K562 (cell line): ENCODE measurements around the gene CXorf65. TPM values are rescaled to one million over a fixed set of nuclear protein-coding genes. Genes with fewer than 3 reads are reported as not detected.
A peak's percentile ranks its signal among the peaks of the same experiment; 100 is the strongest.

ENCODE experiments used
- BRF2 ChIP-seq: IDR thresholded peaks from 3 replicates; pipeline ENCODE4 v1.6.1; 2011; ENCODE audit warnings: borderline replicate concordance, mild to moderate bottlenecking; ENCODE audit not compliant: insufficient read length, insufficient read depth
- CCAR2 ChIP-seq: fragments of 200-400 bp; formaldehyde crosslinking; IDR thresholded peaks from 2 replicates; pipeline ENCODE4 v1.6.1; 2017; ENCODE audit warnings: mild to moderate bottlenecking, low read depth, low read length
- CHD1 ChIP-seq: fragments of 200-600 bp; sonication (generic); IDR thresholded peaks from one replicate; pipeline ENCODE4 v1.6.1; 2012; ENCODE audit warnings: mild to moderate bottlenecking, moderate library complexity, low read length, inconsistent platforms
- CREB1 ChIP-seq, 2 experiments: sonication (generic) in 1 of 2; formaldehyde crosslinking in 1 of 2; IDR thresholded peaks; 2 replicates each; pipeline versions ENCODE4 v1.6.1 to v1.8.0; 2012 to 2022; ENCODE audit warnings: inconsistent platforms in 1 of 2, mild to moderate bottlenecking in 1 of 2, missing genetic modification reagents in 1 of 2, moderate library complexity in 1 of 2
- CREBBP ChIP-seq: IDR thresholded peaks from one replicate; pipeline ENCODE4 v1.6.1; 2012; ENCODE audit warnings: low read depth, mild to moderate bottlenecking, control low read depth, inconsistent platforms, low read length
- DNMT1 ChIP-seq: fragments of 450-650 bp; IDR thresholded peaks from 2 replicates; pipeline ENCODE4 v1.6.1; 2016; ENCODE audit warnings: antibody characterized with exemption, mild to moderate bottlenecking
- ETV6 ChIP-seq, 3 experiments: fragments of 150-350 bp in 1 of 3; sonication (generic) in 1 of 3; formaldehyde crosslinking in 1 of 3; IDR thresholded peaks; 2 replicates each; pipeline versions ENCODE4 v1.6.1 to v1.8.0; 2014 to 2022; ENCODE audit warnings: borderline replicate concordance in 2 of 3, low read depth in 2 of 3, antibody characterized with exemption in 1 of 3, low read length in 1 of 3, mild to moderate bottlenecking in 1 of 3, missing genetic modification reagents in 1 of 3
- KAT8 ChIP-seq: fragments of 450-650 bp; IDR thresholded peaks from 2 replicates; pipeline ENCODE4 v1.6.1; 2016; ENCODE audit warnings: low read depth, mild to moderate bottlenecking
- MYNN ChIP-seq, 2 experiments: sonication (generic); formaldehyde crosslinking in 1 of 2; IDR thresholded peaks; 2 replicates each; pipeline versions ENCODE4 v1.5.0 to v1.6.1; 2016 to 2020; ENCODE audit warnings: antibody characterized with exemption in 1 of 2, missing genetic modification reagents in 1 of 2
- NKRF ChIP-seq: fragments of 450-650 bp; IDR thresholded peaks from 2 replicates; pipeline ENCODE4 v1.6.1; 2016; ENCODE audit warnings: borderline replicate concordance
- POLR3A ChIP-seq: IDR thresholded peaks from 2 replicates; pipeline ENCODE4 v1.6.1; 2011; ENCODE audit warnings: borderline replicate concordance, mild to moderate bottlenecking, moderate library complexity; ENCODE audit not compliant: insufficient read length, insufficient read depth; ENCODE audit errors: extremely low read depth
- POLR3G ChIP-seq: IDR thresholded peaks from 2 replicates; pipeline ENCODE4 v1.6.1; 2011; ENCODE audit not compliant: insufficient read length, insufficient replicate concordance; ENCODE audit errors: extremely low read depth
- SMARCE1 ChIP-seq: fragments of 450-650 bp; IDR thresholded peaks from 2 replicates; pipeline ENCODE4 v1.7.1; 2016; ENCODE audit warnings: mild to moderate bottlenecking
- ZNF121 ChIP-seq: sonication (generic); formaldehyde crosslinking; conservative IDR thresholded peaks from 2 replicates; pipeline ENCODE4 v1.8.0; 2022; ENCODE audit warnings: missing genetic modification reagents
- ZNF253 ChIP-seq: fragments of 250-450 bp; sonication (Bioruptor Pico); conservative IDR thresholded peaks from 2 replicates; pipeline ENCODE4 v1.6.1; 2021; ENCODE audit warnings: mild to moderate bottlenecking
- ZNF444 ChIP-seq: fragments of 250-450 bp; sonication (Bioruptor Pico); IDR thresholded peaks from 2 replicates; pipeline ENCODE4 v1.4.0; 2020; ENCODE audit warnings: mild to moderate bottlenecking, moderate library complexity
- ZNF583 ChIP-seq: fragments of 250-450 bp; sonication (Bioruptor Pico); IDR thresholded peaks from 2 replicates; pipeline ENCODE4 v1.4.0; 2020
- polyA plus RNA-seq, 8 experiments: library from polyadenylated mRNA; depleted of rRNA in 4 of 8; stranded (reverse) in 5 of 8; unstranded in 3 of 8; fragments of >200 nt; fragmentation: Nextera tagmentation in 2 of 8; fragmentation: Illumina TruSeq in 1 of 8; extraction: Ambion mirVana in 2 of 8; extraction: Trizol in 1 of 8; gene quantifications; 2 replicates each; pipeline versions ENCODE4 v1.2.1 to v1.2.3, GENCODE V29; 2011 to 2014; ENCODE audit warnings: inconsistent platforms in 1 of 8, missing spikeins in 1 of 8
- total RNA-seq, 7 experiments: library from RNA; depleted of rRNA in 6 of 7; stranded (reverse); fragments of >200 nt in 6 of 7; fragmentation: Illumina TruSeq in 2 of 7; extraction: Trizol in 2 of 7; gene quantifications; 2 replicates each; pipeline versions ENCODE4 v1.2.1 to v1.2.3, GENCODE V29; 2011 to 2021; ENCODE audit warnings: low replicate concordance in 1 of 7
- TF ChIP-seq, protein P1 (sequence below), 2 experiments: fragments of 450-650 bp in 1 of 2; IDR thresholded peaks; 2 replicates each; pipeline ENCODE4 v1.6.1; 2011 to 2017; ENCODE audit warnings: low read depth in 2 of 2, antibody characterized with exemption in 1 of 2, borderline replicate concordance in 1 of 2, low read length in 1 of 2, mild to moderate bottlenecking in 1 of 2, mixed read lengths in 1 of 2; ENCODE audit not compliant: control insufficient read depth in 1 of 2

The CXorf65 gene
- total and polyA plus RNA-seq, 9 of the 15 experiments (the other 6 are each of a cell fraction or from before 2014, with no cell fraction given), result 1.4 to 8.4 (median 2.9) TPM

DNA sequence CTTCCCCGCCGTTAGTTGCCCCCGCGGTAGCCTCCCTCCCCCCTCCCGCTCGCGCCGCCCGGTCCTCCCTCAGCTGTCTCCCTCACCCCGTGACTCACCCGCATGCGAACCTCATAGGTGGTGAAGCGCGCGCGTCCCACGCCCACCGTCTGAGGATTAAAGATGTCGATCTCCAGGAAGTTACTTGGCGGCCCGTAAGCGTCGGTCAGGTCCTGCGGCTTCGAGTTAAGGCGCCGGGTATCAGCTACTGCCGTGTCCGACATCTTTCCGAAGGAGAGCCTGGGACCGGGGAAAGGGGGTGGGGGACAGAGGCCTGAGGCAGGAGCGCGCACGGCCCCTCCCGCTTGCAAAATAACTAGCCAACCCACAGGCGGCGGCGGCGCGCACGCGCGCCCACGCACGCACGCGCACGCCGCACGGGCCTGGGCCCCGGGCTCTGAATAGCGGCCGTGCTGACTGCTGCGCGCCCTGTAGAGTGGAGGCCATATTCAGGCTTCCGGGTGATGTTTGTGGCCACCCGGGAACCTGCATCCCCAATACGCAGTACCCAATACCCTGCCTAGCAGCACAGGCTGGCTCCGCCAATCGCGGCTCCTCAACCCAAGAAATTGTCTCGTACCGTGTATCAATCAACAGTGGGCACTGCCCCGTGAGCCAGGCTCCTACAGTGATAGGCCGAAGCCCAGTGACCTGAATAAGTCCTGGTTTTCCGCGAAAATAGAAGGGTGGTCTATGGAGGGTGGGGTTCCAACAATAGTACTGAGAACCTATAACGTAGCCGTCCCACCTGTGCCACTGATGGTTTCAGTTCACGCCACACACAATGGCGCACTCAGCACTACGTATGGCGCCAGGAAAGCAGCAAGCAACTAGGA, 38.3 kb downstream of the CXorf65 start, which contains the start of gene SNX12 (continued):
- TF ChIP-seq NKRF (no peak; the same call in 1 of the 2 replicates), CHD1 (no peak), POLR3G (no peak), POLR3A (no peak), ZNF583 (CRISPR knock-in tag) (peak; percentile 83), ZNF121 (CRISPR knock-in tag) (no peak), DNMT1 (no peak), ZNF253 (CRISPR knock-in tag) (no peak), MYNN (IDR thresholded peaks at IDR 0.05) (no peak), MYNN (CRISPR knock-in tag; IDR thresholded peaks at IDR 0.05) (no peak), ETV6 (IDR thresholded peaks at IDR 0.05; ENCODE audit: borderline replicate concordance in 1 of 2, low read depth in 2 of 2, low read length in 1 of 2) (no peak), ETV6 (CRISPR knock-in tag; IDR thresholded peaks at IDR 0.05; ENCODE audit: borderline replicate concordance) (no peak), SMARCE1 (no peak), CREBBP (no peak), KAT8 (no peak), CREB1 (IDR thresholded peaks at IDR 0.05) (peak; percentile 82), CREB1 (CRISPR knock-in tag; IDR thresholded peaks at IDR 0.05) (peak; percentile 69), BRF2 (no peak), ZNF444 (no peak), CCAR2 (no peak)
- TF ChIP-seq, protein P1, sequence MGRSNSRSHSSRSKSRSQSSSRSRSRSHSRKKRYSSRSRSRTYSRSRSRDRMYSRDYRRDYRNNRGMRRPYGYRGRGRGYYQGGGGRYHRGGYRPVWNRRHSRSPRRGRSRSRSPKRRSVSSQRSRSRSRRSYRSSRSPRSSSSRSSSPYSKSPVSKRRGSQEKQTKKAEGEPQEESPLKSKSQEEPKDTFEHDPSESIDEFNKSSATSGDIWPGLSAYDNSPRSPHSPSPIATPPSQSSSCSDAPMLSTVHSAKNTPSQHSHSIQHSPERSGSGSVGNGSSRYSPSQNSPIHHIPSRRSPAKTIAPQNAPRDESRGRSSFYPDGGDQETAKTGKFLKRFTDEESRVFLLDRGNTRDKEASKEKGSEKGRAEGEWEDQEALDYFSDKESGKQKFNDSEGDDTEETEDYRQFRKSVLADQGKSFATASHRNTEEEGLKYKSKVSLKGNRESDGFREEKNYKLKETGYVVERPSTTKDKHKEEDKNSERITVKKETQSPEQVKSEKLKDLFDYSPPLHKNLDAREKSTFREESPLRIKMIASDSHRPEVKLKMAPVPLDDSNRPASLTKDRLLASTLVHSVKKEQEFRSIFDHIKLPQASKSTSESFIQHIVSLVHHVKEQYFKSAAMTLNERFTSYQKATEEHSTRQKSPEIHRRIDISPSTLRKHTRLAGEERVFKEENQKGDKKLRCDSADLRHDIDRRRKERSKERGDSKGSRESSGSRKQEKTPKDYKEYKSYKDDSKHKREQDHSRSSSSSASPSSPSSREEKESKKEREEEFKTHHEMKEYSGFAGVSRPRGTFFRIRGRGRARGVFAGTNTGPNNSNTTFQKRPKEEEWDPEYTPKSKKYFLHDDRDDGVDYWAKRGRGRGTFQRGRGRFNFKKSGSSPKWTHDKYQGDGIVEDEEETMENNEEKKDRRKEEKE (IDR thresholded peaks at IDR 0.05; ENCODE audit: borderline replicate concordance in 1 of 2, control insufficient read depth in 1 of 2, low read depth in 2 of 2, low read length in 1 of 2), result no peak
